HG03025 (cell line): ENCODE results near the gene AMZ1.

Source experiments
- ATAC-seq: cut with Tn5 transposase; IDR thresholded peaks from one replicate; pipeline ENCODE4 v1.9.1; 2021; ENCODE audit warnings: mild to moderate bottlenecking, moderate library complexity; ENCODE audit not compliant: unreplicated experiment, low FRiP score

Gene AMZ1

DNA sequence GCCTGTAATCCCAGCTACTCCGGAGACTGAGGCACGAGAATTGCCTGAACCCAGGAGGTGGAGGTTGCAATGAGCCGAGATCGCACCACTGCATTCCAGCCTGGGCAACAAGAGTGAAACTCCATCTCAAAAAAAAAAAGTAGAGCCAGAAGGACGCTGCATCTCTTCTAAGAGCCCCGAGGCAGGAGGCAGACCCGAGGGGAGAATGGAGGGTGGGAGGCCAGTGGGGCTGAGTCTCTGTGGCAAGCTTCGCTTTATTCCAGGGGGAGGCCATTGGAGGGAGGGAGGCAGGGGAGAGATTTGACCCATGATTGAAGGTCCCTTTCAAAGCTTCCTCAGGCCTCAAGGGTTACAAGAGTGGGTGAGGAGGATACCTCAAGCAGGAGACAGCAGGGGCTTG is 37.6 kb upstream of the AMZ1 start:
- no peak for ATAC-seq

DNA sequence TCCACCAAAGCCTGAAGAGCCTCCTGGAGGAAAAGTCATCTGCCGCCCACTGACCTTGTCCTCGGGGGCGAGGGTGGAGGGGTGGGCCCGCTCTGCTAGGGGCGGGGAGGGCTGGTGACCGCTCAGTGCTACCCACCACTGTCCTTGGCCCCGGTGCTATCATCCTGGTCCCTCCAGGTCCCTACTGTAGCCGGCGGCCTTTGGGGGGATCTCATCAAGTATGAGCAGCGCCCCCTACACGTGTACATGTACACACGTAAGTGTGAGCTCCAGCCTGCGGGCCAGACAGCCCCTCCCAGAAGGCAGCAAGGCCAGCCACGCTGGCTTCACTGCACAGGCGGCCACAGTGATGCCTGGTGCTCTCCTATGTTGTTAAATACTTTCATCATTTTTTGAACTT is 36.7 kb upstream of the AMZ1 start:
- no peak for ATAC-seq

DNA sequence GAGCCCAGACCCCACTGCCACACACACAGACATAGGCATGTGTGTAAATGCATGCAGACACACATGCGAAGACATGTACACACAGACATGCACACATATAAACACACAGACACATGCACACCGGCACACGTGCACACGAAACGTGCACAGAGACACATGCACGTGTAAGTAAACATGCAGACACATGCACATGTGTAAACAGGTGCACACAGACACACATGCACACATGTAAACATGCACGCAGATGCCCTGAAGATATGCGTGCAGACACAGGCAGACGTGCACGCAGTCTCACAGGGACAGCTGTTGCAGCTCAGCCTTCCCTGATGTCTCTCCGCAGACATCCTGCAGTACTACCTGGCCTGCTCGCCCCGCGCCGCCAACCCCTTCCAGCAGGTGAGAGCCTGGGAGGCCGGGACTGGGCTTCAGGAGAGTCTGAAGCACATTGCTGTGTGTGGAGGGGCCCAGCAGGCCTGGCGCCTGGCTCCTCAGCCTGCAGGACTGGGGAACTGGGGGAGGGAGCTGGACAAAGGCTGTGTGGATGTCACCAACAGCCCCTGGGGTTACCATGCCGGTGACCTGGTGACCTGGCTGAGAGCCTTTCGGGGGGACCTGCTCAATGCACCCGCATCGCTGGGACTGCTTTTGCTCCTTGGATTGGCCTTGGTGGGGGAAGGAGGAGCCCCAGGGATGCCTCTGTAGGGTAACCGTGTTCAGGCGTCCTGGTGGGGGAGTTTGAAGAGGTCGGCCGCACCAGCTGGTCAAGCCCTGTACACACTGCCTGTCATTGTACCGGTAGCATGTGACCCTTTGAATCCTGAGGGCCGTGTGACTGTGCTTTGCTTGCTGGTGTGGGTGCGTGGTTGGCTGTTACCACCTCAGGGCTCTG is 35.9 kb upstream of the AMZ1 start:
- ATAC-seq: no peak

DNA sequence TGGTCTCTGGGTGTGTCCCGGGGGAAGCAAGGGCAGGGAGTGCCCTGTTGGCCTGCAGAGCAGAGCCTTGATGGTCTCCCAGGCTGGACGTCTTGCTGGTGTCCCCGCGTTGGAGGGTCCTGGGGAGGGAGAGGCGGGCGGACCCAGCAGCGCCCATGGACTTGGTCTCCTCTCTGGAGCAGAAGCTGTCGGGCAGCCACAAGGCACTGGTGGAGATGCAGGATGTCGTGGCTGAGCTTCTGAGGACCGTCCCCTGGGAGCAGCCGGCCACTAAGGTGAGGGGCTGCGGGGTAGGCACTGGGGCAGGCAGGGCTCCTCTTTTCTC is 35.3 kb upstream of the AMZ1 start:
- no peak for ATAC-seq

DNA sequence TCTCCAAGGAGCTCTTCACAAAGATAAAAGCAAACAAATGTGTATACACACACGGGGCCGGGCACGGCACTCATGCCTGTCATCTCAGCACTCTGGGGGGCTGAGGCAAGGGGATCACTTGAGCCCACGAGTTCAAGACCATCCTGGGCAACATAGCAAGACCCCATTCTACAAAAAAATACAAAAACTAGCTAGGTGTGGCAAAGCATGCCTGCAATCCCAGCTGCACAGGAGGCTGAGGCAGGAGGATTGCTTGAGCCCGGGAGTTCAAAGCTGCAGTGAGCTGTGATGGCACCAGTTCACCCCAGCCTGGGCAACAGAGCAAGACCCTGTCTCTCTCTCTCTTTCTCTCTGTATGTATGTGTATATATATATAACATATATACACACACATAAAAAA is 33.9 kb upstream of the AMZ1 start:
- ATAC-seq: no peak

DNA sequence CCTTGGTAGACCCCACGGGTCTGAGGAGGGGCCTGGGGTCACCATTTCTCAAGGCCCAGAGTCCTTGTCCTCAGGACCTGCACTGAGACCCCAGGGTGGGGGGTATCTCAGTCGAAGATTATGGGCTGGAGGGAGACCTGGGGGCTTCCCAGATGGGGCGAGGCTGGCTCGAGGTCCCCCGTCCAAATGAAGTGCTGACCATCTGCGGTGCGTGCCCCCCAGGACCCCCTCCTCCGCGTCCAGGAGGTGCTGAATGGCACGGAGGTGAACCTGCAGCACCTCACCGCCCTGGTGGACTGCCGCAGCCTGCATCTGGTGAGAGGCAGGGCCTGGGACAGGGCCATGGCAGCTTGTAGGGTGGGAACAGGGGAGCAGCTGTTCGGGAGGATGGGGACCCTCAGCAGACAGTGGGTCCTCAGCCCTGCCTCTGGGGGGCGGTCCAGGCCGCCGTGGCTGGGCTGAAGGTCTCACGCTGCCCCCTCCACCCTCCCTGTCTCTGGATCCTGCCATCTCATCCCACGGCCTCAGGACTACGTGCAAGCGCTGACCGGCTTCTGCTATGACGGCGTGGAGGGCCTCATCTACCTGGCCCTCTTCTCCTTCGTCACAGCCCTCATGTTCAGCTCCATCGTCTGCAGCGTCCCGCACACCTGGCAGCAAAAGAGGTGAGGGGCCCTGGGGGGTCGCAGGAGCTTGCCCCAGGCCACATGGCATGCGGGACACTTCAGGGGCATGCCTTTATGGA is 32.0 kb upstream of the AMZ1 start:
- no peak for ATAC-seq

DNA sequence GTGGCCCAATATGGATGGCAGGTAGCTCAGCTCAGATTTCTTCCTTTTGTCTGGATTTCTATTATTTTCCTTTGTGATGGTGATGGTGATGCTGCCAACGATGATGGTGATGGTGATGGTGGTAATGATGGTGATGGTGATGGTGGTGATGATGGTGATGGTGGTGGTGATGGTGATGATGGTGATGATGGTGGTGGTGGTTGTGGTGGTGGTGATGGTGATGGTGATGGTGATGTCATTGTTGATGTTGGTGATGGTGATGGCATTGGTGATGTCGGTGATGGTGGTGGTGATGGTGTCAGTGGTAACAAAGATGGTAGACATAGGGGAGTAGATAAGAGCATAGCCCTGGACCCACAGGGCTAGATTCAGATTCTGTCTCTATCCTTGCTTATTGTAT is 30.8 kb upstream of the AMZ1 start:
- no peak for ATAC-seq

DNA sequence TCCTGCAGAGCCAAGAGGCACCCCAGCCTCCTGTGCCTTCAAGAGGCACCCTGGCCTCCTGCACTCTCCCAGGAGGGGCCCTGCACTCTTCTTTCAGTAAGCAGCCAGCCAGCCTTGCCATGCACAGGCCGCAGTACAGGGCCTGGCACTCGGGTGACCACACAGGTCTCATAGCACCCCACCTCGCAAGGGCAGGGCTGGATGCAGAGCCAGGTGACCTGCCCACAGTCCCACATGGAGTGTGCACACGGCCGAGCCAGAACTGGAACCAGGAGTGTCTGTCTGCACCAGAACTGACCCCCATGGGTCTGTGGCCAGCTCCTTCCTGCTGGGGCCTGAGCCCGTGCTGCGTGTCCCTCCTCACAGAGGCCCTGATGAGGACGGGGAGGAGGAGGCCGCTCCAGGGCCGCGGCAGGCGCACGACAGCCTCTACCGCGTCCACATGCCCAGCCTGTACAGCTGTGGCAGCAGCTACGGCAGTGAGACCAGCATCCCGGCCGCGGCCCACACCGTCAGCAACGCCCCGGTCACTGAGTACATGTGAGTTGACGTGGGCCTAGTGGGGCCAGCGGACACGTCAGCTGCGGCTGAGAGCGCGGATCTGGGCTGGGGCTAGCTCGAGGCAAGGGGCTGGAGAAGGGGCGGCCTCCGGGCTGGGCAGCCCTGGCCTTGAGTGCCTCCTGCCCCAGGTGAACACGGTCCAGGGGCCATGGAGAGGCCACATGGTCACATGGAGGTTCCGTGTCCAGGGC is 29.9 kb upstream of the AMZ1 start:
- ATAC-seq: no peak

DNA sequence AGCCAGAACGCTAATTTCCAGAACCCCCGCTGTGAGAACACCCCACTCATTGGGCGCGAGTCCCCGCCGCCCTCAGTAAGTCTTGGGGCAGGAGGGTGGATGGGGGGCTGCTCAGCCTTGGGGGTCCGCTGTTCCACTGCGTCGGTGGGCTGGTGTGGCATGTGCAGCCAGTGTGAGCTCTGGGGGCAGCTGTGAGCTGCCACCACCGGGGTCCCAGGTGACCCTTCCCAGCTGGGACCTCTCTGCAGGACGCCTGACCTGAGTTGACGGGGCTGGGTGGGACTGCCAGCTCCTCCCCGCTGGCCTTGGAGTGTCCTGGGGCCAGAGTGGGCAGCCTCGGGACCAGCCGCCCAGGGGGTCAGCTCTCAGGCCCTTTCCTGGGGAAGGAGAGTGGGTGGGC is 29.1 kb upstream of the AMZ1 start:
- ATAC-seq: no peak

DNA sequence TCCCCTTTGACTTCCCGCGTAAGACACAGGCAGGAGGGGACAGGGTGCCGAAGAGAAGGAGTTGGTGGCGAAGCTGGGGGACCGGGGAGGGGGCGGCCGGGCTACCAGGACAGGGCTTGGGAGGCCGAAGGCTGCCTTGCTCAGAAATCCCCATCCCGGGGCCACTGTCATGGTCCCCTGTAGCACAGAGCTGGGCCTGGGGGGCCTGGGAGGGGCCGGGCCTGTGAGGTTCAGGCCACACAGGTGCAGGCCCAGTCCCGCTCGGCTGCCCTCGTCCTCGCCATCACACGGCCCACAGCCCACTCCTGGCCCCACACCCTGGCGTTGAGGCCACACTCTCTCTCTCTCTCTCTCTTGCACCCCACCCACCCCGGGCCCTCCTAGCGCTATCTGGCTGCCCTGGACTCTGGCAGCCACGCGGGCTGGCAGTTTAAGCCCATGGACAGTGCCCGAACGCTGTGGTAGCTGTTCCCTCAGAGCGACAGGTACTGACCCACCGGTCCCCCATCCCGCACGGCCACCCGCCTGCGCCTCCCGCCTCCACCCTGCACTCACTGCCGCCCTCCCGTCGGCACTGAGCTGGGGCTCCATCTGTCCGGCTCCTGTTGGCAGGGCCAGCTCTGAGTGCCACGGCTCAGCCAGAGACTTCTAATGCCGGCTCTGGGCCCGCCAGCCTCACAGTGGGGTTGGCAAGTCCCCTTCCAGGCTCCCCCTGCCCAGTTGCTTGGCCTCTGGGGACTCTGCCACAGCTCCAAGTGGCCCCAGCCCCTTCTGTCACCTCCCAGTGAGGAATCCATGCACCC is 28.2 kb upstream of the AMZ1 start:
- ATAC-seq: no peak

DNA sequence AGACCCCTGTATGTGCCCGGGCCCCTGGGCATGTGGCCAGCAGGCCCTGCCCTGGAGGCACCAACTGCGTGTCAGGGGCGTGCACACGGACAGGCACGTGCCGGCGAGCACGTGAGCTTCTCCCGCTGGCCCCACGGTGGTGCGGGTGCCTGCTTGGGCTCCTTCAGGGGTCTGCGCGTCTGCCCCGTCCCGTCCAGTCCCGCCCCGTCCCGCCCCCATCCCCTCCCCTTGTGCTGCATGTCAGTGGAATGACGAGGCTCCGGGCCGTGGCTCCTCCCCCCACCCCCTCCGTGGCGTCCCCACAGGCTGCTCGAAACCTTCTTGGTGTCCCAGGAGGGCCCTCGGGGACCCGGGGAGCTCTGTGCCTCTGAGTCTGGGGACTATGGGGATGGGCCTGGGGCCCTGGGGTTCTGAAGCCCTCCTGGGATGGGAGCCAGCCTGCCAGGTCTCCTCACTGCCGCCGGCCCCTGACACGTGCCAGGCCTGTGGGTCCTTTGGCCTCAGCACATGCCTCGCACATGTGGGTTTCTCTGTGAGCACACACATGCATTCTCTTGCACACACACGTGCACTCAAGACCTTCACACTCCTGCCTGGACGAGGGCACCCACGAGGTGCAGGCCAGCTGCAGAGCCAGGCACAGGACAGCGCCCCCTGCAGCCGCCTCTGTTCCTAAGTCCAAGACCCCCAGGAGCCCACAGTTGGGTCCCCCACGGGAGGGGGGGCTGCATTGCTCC is 27.5 kb upstream of the AMZ1 start:
- no peak for ATAC-seq

DNA sequence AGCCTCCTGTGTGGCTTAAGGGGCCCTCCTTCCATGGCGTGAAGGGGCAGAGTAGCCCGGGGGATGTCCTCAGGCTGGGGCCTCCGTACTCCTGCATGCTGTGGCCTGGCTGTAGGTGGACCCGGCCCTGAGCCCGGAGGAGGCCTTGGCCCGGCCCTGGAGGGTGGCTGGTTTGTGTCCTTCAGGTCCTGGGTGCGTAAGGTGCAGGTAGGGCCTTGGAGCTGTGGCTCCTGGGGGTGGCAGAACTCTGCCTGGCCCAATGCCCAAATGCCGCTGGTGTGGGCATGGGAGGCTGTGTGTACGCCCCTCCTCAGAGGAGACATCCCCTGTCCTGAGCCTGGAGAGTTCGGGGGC is 26.9 kb upstream of the AMZ1 start:
- ATAC-seq: no peak

DNA sequence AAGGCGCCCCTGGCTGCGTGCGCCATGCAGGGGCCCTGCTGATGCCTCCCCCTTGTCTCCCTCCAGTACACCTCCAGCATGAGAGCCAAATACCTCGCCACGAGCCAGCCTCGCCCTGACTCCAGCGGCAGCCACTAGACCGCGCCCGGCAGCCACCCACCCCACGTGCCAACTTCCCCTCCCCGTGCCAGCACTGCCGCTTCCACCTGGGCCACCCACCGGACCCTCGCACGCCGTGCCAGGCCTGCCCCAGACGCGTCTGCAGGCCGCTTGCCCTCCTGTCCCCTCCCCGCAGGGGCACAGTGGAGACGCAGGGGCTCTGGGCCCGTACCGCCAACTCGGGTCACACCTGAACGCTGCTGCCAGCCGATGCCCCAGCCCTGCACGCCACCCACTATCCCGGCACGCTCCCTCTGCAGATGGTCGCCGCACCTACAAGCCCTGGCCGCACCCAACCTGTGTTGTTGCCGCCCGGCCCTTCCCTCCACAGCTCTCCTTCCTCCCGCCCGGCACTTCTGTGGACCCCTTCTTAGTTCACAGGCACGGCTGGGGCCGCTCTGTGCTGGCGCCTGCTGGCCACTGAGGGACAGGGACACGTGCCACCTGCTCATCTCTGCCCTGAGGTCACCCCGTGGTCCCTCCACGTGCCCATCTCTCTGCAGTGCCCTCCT is 26.3 kb upstream of the AMZ1 start:
- ATAC-seq: no peak

DNA sequence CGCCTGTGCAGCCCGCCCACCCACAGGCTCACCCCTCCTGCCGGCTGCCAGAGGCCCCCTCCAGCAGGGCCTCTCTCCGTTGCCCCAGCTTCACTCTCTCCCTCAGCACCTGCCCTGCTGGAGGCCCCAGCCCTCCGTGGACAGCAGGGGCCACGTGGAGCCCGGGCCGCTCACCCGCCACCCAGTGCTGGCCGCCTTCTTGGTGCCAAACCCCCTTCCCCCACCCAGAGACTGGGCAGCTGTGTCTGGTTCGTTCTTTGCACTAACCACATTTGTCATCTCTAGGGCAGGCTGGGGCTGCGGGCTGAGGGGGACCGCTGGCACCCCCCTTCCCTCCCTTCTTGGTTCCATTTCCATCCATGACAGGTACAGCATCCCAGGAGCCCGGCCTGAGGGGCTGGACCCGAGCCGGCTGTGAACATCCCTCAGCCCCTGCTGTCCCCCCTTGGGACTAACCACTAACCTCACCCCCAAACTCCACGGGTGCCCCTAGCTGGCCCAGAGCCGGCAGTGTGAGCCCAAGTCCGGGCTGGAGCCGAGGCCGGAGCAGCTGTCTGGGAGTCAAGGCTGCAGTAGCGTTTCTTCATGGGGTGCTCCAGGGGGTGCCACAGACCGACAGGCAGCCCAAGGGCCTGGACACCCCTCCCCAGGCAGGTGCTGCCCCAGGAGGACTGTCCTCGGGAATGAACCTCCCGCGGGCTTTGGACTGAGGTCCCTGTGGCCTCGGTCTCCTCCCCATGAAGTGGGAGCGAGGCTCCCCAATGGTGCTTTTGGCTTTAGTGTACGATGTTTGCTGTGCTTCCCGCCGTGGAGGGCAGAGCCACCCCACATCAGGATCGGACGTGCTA is 25.5 kb upstream of the AMZ1 start:
- ATAC-seq: no peak

DNA sequence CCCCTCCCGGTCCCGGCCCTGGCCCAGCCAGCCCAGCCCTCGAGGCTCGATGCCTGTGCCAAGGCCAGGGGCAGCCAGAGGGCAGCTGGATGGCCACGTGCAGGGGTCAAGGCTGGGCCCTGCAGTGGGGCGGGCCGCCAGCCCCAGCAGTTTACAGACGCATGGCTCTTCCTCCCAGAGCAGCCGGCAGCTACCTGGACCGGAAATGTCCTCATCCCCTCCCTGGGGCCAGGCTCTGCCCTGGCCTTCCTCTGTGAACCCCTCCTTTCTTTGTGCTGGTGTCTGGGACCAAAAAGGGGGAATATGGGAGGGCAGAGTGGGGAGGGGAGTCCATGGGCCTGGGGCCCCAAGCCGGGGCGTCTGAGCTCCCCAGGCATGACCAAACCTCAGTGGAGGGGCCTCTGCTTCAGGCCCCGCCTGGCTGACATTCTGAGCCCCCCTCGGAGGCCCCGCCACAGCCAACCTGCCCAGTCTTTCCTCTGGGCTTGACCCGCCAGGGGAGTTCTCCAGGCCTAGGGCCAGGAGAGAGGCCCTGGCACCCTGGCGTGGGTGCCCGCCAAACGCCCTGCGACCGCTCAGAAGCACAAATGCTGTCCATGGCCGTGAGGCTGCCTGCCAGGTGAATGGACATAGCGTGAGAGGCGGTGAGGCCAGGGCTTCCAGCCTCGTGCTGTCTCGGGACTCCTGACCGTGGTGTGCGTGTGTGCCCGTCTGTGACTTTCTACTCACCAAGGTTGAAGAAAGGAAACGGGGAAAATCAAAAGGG is 24.7 kb upstream of the AMZ1 start:
- ATAC-seq: no peak

DNA sequence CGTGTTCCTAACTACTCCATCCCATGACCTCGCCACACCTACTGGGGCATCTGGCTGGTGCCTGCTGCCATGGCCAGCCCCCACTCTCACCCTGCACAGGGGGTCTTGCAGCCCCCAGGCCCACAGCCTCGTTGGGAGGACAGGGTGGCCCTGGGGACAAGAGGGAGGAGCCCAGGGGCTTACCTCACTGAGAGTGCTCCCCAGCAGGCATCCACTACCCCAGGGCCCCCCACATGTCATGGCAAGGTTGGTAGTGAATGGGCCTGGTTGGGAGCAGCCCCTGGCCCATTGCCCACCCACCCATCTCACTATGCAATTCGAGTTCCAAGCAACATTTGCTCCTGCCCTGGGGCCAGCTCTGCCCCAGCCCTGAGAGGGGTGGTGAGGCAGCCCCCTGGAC is 24.0 kb upstream of the AMZ1 start:
- ATAC-seq: no peak

DNA sequence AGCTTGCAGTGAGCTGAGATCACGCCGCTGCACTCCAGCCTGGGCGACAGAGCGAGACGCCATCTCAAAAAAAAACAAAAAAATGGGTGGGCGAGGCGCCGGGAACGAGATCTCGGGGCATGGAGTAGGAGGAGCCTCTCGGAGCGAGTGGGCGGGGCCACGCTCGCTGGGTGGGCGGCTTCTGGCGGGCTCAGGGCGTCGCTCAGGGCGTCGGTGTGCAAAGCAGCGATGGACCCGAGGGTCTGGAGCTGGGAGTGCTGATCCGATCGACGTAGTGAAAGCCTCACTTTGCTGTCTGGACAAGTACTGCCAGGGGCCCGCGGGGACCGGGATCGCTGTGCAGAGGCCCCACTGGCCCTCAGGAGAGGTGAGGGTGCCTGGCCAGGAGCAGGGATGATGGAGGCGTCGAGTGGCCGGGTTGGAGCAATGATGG is 22.6 kb upstream of the AMZ1 start:
- no peak for ATAC-seq

DNA sequence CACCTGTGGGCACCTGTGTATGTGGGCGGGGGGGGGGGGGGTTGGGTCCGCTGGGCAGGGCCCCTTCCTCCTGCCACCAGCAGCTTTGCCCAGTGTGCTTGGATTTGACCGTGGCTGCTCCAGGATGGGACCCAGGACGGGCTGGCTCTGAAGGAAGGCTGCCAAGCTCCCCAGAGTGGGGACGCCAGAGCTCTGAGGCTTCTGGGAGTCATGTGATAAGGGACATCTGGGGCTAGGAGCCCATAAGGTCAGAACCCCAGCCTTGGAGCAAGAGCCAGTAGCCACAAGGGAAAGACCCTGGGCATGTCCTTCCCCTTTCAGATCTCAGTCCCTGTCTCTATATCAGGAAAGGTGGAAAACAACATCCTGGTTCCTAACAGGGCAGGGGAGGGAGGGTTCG is 21.8 kb upstream of the AMZ1 start:
- ATAC-seq: no peak
